ENCODE results near the gene LGALS9B.
"Not testable (repeated sequence)": the region's sequence is repeated elsewhere in the genome, so short reads cannot be mapped to it uniquely, and the experiment has no call there.

Gene LGALS9B

GRCh38 chr17:20466999-20467398 is 340 bp downstream of the LGALS9B start:
- DNase-seq (ENCODE audit: low read depth), result not testable (repeated sequence)

- not testable (repeated sequence) for DNase-seq (ENCODE audit: low read depth)
Measured at GRCh38 chr17:20466553-20466952, 786 bp downstream of the LGALS9B start.

- DNase-seq (ENCODE audit: low read depth), result not testable (repeated sequence)
Measured at GRCh38 chr17:20465535-20465934, 1.8 kb downstream of the LGALS9B start.

GRCh38 chr17:20464854-20465414 is 2.4 kb downstream of the LGALS9B start:
- DNase-seq (ENCODE audit: low read depth), result not testable (repeated sequence)

DNA sequence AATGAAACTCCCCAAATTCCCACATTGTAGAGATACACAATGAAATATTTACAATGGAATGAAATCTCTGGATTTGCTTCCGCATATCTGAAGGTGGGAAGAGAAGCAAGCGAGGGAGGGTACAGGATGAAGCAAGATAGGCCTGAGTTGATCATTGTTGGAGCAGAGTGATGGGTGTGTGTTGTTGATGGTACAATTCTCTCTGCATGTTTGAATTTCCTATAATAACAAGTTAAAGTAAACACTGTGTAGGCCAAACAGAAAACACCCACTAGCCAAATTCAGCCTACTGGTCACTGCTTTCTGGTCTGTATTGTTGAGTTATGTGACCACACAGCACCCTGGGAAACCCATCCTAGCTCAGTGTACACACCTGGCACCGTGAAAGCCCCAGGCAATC is 5.2 kb downstream of the LGALS9B start:
- not testable (repeated sequence) for DNase-seq (ENCODE audit: low read depth)

- DNase-seq (ENCODE audit: low read depth), result not testable (repeated sequence)
Measured at GRCh38 chr17:20457848-20458381, 9.4 kb downstream of the LGALS9B start.

DNA sequence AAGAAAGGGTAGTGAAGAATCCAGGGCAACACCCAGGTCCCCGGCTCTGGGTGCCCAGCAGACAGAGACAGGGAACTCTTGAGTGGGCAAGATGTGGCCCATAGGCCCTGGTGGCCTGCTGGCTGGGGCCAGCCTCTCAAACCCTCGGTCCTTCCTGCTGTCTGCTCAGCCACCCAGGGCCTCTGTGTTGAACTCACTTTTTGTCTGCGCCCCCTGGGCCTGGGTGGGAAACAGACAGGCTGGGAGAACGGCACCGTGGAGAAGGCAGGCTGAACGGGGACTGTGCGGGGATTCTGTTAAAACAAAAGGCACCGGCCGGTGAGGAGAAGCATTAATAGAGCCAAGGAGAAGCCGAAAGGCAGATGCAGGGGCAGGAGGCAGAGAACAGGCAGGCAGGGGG is 12.2 kb downstream of the LGALS9B start:
- DNase-seq (ENCODE audit: low read depth), result not testable (repeated sequence)

DNA sequence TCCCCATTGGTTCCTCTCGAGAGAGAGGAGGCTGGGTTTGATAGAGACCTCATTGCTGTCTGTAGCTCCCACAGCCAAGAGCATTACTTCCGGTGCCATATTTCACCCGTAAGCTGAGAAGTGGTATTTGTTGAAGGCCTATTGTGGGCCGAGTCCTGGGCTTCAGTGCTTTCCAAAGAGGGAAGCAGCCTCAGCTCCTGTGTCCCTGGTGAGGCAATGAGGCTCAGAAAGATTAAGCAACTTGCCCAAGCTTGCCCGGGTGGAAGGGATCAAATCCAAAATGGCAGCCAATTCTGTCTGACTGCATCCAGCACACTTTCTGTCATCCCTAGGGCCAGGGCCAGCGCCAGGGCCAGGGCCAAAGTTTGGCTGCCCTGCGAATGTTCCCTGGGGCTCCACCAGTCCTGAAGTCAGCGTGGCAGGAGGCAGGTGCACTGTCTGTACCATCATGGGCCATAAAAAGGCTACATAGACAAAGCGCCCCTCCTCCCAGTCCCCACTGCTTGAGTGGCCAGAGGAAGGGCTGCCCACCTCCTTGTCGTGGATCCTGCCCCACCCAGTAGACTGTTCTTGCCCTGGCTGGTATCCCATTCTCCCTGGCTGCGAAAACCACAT is 13.4 kb downstream of the LGALS9B start:
- not testable (repeated sequence) for DNase-seq (ENCODE audit: low read depth)

DNA sequence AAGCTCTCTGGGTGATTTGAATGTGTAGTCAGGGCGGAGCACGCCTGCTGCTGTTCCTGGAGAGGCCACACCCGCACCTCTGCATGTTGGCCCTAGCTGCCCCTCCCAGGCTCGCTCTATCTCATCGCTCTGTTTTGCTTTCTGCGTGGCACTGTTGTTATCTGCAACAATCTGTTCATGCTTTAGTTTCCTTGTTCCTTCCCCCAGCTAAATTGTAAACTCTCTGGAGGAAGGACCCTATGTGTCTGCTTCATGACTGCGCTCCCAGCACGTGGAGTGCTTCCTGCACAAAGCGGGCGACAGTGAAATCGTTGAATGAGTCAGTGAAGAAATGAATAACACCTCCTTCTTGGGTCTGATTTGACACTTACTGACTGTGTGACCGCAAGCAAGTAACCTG is 16.5 kb downstream of the LGALS9B start:
- DNase-seq (ENCODE audit: low read depth), result not testable (repeated sequence)

GRCh38 chr17:20447534-20448321 is 19.6 kb downstream of the LGALS9B start:
- DNase-seq (ENCODE audit: low read depth), result not testable (repeated sequence)

GRCh38 chr17:20446895-20447294 is 20.4 kb downstream of the LGALS9B start:
- DNase-seq (ENCODE audit: low read depth), result not testable (repeated sequence)

GRCh38 chr17:20444581-20445236 is 22.6 kb downstream of the LGALS9B start:
- DNase-seq (ENCODE audit: low read depth), result not testable (repeated sequence)

- DNase-seq (ENCODE audit: low read depth), result not testable (repeated sequence)
Measured at GRCh38 chr17:20444173-20444572, 23.2 kb downstream of the LGALS9B start.

DNA sequence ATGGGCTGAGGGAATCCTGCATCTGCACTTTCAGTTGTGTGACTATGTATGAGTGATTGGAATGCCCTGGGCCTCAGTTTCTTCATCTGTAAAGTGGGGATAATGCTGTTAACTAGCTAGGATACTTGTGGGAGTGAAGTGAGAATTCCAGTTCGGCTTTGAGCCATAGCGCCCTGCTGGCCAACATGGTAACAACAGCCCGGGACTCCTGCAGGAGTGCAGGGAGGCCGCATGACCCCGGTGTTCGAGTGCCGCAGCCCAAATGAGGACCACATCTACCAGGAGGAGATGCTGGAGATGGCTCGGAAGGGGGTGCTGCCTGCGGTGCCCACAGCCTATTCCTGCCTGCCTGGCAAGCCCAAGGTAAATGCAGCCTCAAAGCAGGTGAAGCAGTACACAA is 23.7 kb downstream of the LGALS9B start:
- not testable (repeated sequence) for DNase-seq (ENCODE audit: low read depth)

DNA sequence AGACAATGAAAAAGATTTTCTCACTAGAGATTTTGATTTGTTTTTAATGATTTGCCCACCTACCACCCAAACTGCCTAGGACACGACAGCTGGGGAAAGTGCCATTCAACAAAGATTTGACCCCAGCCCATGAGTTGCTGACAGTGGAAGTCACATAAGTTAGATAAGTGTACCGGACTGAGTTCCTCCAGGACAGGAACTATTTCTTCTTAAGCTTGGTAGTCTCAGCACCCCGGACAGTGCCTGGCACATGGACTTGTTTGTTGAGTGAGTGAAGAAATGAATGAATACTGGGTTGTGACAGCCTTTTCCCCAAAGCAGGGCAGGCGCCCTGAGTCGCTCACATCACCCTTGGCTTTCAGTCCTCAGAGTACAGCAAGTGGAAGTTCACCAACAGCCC is 26.7 kb downstream of the LGALS9B start:
- not testable (repeated sequence) for DNase-seq (ENCODE audit: low read depth)

- DNase-seq (ENCODE audit: low read depth), result not testable (repeated sequence)
Measured at GRCh38 chr17:20435166-20435565, 32.2 kb downstream of the LGALS9B start.

DNA sequence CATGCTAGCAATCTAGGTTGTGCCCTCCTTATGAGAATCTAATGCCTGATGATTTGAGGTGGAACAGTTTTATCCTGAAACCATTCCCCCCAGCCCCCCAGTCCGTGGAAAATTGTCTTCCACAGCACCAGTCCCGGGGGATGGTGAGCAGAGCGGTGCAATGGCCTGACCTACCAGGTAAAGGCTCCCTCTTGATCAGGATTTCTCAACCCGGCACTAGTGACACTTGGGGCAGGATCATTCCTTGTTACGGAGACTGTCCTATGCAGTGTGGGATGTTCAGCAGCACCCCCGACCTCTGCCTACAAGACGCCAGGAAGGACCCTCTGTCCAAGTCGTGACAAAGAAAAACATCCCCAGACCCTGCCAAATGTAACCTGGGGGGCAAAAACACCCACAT is 34.0 kb downstream of the LGALS9B start:
- not testable (repeated sequence) for DNase-seq (ENCODE audit: low read depth)

GRCh38 chr17:20427264-20427663 is 40.1 kb downstream of the LGALS9B start:
- DNase-seq (ENCODE audit: low read depth), result not testable (repeated sequence)

GRCh38 chr17:20422826-20423225 is 44.5 kb downstream of the LGALS9B start:
- DNase-seq (ENCODE audit: low read depth), result not testable (repeated sequence)

GRCh38 chr17:20418838-20419237 is 48.5 kb downstream of the LGALS9B start:
- not testable (repeated sequence) for DNase-seq (ENCODE audit: low read depth)

- not testable (repeated sequence) for DNase-seq (ENCODE audit: low read depth)
Measured at GRCh38 chr17:20417492-20418080, 49.8 kb downstream of the LGALS9B start.

Data from stimulated activated CD8-positive, alpha-beta memory T cell treated with anti-CD3 and anti-CD28 coated beads, Interleukin-15, amount 100 ng/mL, for 24 hours (primary cell).